ENCODE data around the gene ALX3.

DNA sequence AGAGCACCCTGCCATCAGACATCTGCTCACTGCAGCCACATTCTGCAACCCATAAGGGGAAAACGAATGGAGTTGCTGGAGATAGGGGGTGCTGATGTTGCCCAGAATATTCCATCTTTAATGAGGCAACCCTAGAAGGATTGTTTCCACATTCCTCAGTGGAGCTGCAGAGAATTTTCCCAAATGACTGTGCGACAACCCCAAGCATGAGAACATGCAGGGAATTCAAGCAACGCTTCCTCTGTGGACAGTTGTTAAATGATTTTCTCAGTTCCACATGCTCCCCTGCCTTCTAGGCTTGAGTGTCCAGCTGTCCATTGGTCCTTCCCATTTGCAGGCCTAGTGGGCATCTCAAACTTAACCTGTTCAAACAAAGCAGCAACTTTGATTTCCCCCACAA, 21.3 kb upstream of the ALX3 start:
- TF ChIP-seq, protein P1, sequence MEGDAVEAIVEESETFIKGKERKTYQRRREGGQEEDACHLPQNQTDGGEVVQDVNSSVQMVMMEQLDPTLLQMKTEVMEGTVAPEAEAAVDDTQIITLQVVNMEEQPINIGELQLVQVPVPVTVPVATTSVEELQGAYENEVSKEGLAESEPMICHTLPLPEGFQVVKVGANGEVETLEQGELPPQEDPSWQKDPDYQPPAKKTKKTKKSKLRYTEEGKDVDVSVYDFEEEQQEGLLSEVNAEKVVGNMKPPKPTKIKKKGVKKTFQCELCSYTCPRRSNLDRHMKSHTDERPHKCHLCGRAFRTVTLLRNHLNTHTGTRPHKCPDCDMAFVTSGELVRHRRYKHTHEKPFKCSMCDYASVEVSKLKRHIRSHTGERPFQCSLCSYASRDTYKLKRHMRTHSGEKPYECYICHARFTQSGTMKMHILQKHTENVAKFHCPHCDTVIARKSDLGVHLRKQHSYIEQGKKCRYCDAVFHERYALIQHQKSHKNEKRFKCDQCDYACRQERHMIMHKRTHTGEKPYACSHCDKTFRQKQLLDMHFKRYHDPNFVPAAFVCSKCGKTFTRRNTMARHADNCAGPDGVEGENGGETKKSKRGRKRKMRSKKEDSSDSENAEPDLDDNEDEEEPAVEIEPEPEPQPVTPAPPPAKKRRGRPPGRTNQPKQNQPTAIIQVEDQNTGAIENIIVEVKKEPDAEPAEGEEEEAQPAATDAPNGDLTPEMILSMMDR (IDR thresholded peaks at IDR 0.05), result no peak
- TF ChIP-seq EP300 (IDR thresholded peaks at IDR 0.05; ENCODE audit: low read depth), result no peak

Measured in transverse colon (tissue), 3 donors.